SKM-1 treated with dmso at 0.1 percent for 144 hours (cell line): ENCODE results near the gene LAMC1.

ENCODE experiments used
- DNase-seq: peaks from one replicate; lab custom pipeline; 2025; ENCODE audit not compliant: unreplicated experiment; lab: John Stamatoyannopoulos, UW

Gene LAMC1

GRCh38 chr1:183101841-183102276, 78.6 kb downstream of the LAMC1 start:
- peak; percentile 37 for DNase-seq

GRCh38 chr1:183103147-183103546, 79.9 kb downstream of the LAMC1 start:
- DNase-seq, result no peak

DNA sequence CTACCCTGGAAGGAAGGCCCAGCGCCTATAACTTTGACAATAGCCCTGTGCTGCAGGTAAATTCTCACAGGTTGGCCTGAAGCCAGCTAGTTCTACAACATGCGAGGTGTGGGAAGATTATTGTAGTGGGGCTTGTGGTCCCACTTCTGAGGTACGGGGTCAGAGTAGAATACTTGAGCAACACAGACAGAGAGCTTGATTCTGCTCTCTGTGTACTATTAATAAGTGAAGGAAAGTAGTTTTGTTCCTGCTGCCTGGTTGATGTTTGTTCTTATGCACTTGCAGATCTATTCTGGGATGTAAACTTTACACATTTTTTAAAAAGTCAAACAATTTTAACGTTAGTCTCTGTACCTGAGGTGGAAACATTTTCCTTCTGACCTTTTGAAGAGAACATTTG, 80.4 kb downstream of the LAMC1 start:
- no peak for DNase-seq

DNA sequence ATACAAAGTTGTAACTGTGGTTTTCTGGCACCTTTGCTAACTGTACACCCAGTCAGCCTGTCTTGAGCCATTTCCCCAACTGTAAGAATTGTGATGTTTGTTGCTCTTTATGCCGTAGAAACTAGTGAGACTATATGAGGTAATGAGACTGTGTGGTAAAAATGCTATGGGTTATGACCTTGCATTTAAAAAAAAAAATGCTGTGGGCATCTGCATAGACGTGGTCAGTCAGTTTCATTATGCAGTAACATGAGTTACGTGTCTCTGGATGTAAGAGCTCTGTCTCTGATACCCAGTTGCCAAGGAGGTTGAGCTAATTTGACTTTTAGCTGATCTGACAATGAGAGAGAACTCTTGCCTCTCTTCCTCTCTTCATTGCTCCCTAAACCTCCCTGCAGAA, 82.2 kb downstream of the LAMC1 start:
- no peak for DNase-seq

GRCh38 chr1:183106166-183106565, 82.9 kb downstream of the LAMC1 start:
- no peak for DNase-seq

GRCh38 chr1:183106746-183107145, 83.5 kb downstream of the LAMC1 start:
- no peak for DNase-seq

- DNase-seq, result no peak
These were observed 87.2 kb downstream of the LAMC1 start for GRCh38 chr1:183110326-183110880.

DNA sequence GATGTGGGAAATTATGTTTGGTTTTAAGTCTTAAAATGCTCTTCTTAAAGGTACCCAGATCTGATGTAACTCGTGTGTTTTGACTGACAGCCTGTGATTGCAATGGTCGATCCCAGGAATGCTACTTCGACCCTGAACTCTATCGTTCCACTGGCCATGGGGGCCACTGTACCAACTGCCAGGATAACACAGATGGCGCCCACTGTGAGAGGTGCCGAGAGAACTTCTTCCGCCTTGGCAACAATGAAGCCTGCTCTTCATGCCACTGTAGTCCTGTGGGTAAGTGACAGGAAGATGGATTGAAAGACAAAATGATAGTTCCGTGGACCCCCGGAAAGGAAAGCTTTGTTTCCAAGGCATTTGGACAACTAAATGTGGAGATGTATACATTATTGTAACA, 91.2 kb downstream of the LAMC1 start:
- DNase-seq, result no peak

GRCh38 chr1:183116416-183116815, 93.2 kb downstream of the LAMC1 start:
- no peak for DNase-seq

DNA sequence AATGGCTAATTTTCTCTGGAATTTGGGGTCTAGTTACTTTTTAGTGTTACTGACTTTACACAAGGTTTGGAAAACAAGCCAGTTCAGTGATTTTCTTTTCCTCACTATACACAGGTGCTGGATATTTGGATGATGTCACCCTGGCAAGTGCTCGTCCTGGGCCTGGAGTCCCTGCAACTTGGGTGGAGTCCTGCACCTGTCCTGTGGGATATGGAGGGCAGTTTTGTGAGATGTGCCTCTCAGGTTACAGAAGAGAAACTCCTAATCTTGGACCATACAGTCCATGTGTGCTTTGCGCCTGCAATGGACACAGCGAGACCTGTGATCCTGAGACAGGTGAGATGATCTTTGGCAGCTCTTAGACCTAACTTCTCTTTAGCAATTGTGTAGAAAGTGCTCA, 98.4 kb downstream of the LAMC1 start:
- no peak for DNase-seq

GRCh38 chr1:183124259-183124658, 101.0 kb downstream of the LAMC1 start:
- DNase-seq, result no peak

- DNase-seq, result no peak
These were observed 102.2 kb downstream of the LAMC1 start for GRCh38 chr1:183125279-183125999.

DNA sequence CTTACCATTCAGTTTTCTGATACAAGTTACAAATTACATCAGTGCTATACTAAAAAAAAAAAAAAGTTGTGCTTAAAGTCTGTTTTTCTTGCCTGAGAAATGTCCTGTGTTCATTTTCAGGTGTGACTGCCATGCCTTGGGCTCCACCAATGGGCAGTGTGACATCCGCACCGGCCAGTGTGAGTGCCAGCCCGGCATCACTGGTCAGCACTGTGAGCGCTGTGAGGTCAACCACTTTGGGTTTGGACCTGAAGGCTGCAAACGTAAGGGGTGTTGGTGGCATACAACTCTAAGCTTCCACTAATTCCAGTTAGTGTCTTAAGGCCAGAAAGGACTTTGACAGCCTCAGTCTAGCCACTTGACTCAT, 102.8 kb downstream of the LAMC1 start:
- no peak for DNase-seq

- DNase-seq, result no peak
These were observed 103.3 kb downstream of the LAMC1 start for GRCh38 chr1:183126528-183126927.

DNA sequence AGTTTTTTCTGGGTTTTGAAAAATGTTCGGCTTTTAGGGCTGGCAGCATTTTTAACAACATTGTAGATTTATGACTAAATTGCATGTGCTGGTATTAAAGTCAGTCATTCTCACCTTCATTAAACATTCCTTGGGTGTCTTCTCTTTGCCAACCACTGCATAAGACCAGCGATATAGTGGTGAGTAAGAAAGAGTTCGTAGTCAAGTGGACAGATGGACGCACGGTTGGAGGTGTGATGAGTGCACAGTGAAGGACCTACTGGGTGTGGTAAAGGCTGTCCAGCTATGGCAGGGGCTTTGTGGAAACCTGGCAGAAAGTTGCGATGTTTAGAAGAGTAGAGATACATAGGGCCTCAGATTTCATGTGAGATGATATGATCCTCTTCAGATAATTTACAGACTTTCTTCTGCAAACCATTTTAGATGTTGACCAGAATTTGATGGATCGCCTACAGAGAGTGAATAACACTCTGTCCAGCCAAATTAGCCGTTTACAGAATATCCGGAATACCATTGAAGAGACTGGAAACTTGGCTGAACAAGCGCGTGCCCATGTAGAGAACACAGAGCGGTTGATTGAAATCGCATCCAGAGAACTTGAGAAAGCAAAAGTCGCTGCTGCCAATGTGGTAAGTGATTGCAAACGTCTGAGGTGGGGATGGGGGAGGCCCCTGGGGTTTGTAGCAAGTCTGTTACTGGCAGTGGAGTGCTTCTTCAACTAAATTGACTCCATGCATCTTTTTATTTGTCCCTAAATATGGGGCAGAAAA, 106.9 kb downstream of the LAMC1 start:
- no peak for DNase-seq

DNA sequence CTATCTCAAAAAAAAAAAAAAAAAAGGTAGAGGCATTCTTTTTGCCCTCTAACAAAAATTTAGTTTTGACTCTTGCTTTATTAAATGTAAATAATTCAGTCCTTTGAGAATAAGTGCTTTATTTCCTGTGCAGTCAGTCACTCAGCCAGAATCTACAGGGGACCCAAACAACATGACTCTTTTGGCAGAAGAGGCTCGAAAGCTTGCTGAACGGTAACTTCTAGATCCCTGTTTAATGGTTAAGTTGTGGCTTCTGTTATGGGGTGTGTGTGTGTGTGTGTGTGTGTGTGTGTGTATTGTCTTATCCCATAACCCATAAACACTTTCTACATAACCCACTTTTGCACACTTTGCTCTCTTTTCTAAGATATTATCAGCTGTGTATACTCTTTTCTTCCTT, 107.9 kb downstream of the LAMC1 start:
- DNase-seq, result no peak

- DNase-seq, result no peak
These were observed 112.1 kb downstream of the LAMC1 start for GRCh38 chr1:183135336-183135735.

DNA sequence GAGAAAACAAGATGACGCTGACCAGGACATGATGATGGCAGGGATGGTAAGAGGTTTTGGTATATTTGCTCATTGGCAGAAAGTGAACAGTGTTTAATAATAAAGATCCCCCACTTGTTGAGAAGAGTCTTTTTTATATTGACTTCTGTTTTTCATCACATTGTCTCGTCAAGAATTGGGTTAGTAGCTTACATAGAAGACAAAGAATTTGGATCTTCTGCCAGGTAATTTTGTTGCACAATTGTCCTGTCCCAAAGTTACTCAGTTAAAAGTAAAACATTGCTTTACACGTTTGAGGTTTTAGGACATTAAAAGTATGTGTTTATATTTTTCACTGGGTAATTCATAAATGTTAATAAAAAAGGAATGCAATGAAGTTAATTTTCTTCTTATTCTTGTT, 114.6 kb downstream of the LAMC1 start:
- DNase-seq, result no peak

DNA sequence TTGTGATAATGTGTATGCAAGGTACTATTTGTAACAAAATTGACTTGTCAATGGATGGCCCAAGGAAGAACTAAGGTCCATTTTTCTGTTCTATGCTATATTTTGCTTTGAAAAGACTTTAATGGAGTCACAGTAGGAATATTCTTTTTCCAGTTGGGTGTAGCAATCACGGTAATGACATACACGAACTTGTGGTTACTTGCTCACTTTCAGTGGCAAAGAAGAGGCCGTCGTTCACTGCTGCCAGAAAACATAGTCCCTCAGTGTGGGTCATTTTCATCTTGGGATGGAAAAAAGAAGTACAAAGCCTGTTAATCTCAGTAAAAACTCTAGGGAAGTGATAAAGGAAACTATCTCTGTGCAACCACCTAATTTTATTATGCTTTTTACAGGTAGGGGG, 115.1 kb downstream of the LAMC1 start:
- DNase-seq, result no peak

GRCh38 chr1:183139281-183139942, 116.2 kb downstream of the LAMC1 start:
- DNase-seq, result no peak

DNA sequence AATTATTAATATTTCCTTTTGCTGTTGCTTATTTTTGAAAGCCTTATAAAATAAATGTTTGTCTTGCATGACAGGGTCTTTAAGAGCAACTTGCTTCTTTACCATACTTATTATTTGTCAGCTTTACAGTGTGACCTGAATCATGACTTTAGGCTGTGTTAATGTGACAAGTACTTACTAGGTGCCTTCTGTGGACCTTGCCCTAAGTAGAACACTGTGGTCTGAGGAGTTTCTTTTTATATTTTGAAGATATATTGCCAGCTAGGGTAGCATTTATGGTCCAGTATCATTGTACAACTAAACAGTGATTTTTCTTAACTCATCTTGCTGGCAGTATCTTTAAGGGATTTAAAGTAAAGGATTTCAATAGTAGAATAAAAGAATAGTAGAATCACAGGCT, 117.4 kb downstream of the LAMC1 start:
- no peak for DNase-seq

DNA sequence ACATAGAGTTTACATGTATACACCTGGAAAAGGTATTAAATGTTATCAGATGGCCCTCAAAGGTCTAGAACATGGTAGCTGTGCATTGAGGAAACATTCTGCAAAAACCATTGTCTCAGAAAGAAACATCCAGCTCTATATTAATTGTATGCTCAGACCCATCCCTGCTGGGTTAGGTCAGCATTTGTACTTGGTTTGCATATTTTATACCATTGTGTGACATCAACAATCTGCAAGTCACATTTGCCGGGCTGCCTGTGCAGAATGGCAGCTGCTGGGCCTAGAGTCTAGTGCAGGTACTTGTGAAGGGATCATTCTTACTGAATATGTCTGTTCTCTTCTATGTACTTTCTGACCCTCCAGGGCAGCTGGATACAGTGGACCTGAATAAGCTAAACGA, 119.0 kb downstream of the LAMC1 start:
- no peak for DNase-seq
